Chondrocyte (in vitro differentiated cells): ENCODE results near the gene TMEM17. TPM values are rescaled to one million over a fixed set of nuclear protein-coding genes. Genes with fewer than 3 reads are reported as not detected.
"Not testable (repeated sequence)": the region's sequence is repeated elsewhere in the genome, so short reads cannot be mapped to it uniquely, and the experiment has no call there.

Source experiments
- DNase-seq: peaks from one replicate; pipeline ENCODE4 v3.0.0; 2021; ENCODE audit warnings: mixed read lengths, low spot score
- H3K27ac Mint-ChIP-seq: one replicate; pipeline ENCODE4 v1.8.0; 2021; ENCODE audit warnings: mild to moderate bottlenecking, moderate library complexity, mixed read lengths; ENCODE audit not compliant: unreplicated experiment
- H3K27me3 Mint-ChIP-seq: 2 replicates; pipeline ENCODE4 v1.8.0; 2021; ENCODE audit warnings: low read depth, mixed read lengths
- H3K36me3 Mint-ChIP-seq: 2 replicates; pipeline ENCODE4 v1.8.0; 2021; ENCODE audit warnings: low read depth, mixed read lengths
- H3K4me1 Mint-ChIP-seq: 2 replicates; pipeline ENCODE4 v1.8.0; 2021; ENCODE audit warnings: low read depth, mild to moderate bottlenecking, mixed read lengths
- H3K4me3 Mint-ChIP-seq: one replicate; pipeline ENCODE4 v1.8.0; 2021; ENCODE audit warnings: mild to moderate bottlenecking, moderate library complexity, mixed read lengths; ENCODE audit not compliant: unreplicated experiment
- H3K9me3 Mint-ChIP-seq: 2 replicates; pipeline ENCODE4 v1.8.0; 2021; ENCODE audit warnings: low read depth, mixed read lengths
- total RNA-seq: library from RNA; stranded (reverse); gene quantifications from 3 replicates; pipeline ENCODE4 v1.2.1, GENCODE V29; 2021
- TF ChIP-seq, protein P1 (sequence below): fragments of 200-600 bp; sonication (generic); IDR thresholded peaks from 2 replicates; pipeline ENCODE4 v1.5.0; 2021; ENCODE audit warnings: antibody characterized with exemption, mild to moderate bottlenecking, moderate library complexity

The TMEM17 gene
- total RNA-seq, 1 donor from 2014 or later = 3.8 TPM

DNA sequence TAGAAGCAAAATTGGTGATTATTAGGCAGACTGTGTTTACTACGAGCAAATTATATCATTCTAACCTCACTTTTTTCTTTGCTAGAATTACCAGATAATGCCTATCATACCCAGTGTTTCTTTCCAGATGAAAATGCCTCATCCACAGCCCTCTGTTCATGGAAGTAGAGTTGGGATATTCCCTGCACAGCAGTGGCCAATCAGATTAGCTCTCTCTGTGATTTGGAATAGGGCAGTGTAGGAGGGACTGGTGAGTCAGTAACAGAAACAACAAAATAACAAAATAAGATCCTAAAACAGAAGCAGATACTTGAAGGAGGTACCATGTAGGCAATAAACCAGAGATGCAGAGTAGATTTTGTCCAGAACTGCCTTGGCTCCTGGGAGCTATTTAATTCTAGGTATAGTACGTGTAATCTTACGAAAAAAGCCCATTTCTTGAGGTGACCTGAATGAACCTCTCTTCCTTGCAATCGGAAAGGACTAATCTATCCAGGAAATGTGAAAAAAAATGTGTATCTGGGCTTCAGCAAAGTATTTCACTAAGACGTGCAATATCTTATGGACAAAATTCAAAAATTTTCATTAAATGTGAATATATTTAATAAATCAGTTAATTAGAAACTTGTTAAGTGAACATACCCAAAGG, 18.4 kb upstream of the TMEM17 start:
- no peak overlapping the region for H3K27ac Mint-ChIP-seq
- H3K4me1 Mint-ChIP-seq = peaks cover 8% of the 10 kb centered on the region
- no peaks in the 10 kb centered on the region for H3K36me3 Mint-ChIP-seq
- H3K4me3 Mint-ChIP-seq = no peak overlapping the region
- TF ChIP-seq, protein P1, sequence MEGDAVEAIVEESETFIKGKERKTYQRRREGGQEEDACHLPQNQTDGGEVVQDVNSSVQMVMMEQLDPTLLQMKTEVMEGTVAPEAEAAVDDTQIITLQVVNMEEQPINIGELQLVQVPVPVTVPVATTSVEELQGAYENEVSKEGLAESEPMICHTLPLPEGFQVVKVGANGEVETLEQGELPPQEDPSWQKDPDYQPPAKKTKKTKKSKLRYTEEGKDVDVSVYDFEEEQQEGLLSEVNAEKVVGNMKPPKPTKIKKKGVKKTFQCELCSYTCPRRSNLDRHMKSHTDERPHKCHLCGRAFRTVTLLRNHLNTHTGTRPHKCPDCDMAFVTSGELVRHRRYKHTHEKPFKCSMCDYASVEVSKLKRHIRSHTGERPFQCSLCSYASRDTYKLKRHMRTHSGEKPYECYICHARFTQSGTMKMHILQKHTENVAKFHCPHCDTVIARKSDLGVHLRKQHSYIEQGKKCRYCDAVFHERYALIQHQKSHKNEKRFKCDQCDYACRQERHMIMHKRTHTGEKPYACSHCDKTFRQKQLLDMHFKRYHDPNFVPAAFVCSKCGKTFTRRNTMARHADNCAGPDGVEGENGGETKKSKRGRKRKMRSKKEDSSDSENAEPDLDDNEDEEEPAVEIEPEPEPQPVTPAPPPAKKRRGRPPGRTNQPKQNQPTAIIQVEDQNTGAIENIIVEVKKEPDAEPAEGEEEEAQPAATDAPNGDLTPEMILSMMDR = no peak
- peaks cover 8% of the 10 kb centered on the region for H3K9me3 Mint-ChIP-seq
- no peak for DNase-seq
- no peaks in the 10 kb centered on the region for H3K27me3 Mint-ChIP-seq

DNA sequence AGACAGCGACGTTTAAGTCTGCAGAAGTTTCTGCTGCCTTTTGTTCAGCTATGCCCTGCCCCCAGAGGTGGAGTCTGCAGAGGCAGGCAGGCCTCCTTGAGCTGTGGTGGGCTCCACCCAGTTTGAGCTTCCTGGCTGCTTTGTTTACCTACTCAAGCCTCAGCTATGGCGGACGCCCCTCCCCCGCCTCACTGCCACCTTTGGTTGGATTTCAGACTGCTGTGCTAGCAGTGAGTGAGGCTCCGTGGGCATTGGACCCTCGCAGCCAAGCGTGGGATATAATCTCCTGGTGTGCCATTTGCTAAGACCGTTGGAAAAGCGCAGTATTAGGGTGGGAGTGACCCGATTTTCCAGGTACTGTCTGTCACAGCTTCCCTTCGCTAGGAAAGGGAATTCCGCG, 15.1 kb upstream of the TMEM17 start:
- H3K36me3 Mint-ChIP-seq, H3K27me3 Mint-ChIP-seq, H3K27ac Mint-ChIP-seq, H3K4me1 Mint-ChIP-seq, H3K4me3 Mint-ChIP-seq, DNase-seq: not testable (repeated sequence)
- peaks cover 29% of the 10 kb centered on the region for H3K9me3 Mint-ChIP-seq

- TF ChIP-seq, protein P1 = no peak
- no peaks in the 10 kb centered on the region for H3K4me1 Mint-ChIP-seq
- no peak overlapping the region for H3K4me3 Mint-ChIP-seq
- no peak for DNase-seq
- H3K27me3 Mint-ChIP-seq = no peaks in the 10 kb centered on the region
- no peak overlapping the region for H3K27ac Mint-ChIP-seq
- H3K9me3 Mint-ChIP-seq = peaks cover 7% of the 10 kb centered on the region
- H3K36me3 Mint-ChIP-seq = no peaks in the 10 kb centered on the region
Measured at GRCh38 chr2:62512384-62512783, 6.4 kb upstream of the TMEM17 start.

DNA sequence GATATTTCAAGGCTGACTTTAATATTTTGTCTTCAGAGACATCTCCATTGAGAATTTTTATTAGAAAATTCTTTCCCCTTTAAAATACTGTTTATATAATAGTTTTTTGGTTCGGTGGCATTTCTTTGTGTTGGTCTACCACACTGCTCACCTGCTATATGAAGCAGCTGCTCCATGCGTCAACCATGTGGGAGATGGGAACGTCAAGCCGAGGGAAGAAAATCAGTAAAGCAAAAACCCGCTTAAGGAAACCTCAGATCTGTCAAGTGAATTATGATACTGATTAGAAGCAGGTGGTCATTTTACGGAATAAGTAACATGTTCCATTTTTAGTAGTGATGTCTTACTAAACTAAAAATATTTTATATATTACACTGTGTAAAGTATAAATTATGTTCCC, 5.6 kb upstream of the TMEM17 start:
- no peak overlapping the region for H3K27ac Mint-ChIP-seq
- no peaks in the 10 kb centered on the region for H3K36me3 Mint-ChIP-seq
- no peak for DNase-seq
- peaks cover 3% of the 10 kb centered on the region for H3K4me1 Mint-ChIP-seq
- TF ChIP-seq, protein P1 = no peak
- H3K9me3 Mint-ChIP-seq = no peaks in the 10 kb centered on the region
- no peak overlapping the region for H3K4me3 Mint-ChIP-seq
- no peaks in the 10 kb centered on the region for H3K27me3 Mint-ChIP-seq

DNA sequence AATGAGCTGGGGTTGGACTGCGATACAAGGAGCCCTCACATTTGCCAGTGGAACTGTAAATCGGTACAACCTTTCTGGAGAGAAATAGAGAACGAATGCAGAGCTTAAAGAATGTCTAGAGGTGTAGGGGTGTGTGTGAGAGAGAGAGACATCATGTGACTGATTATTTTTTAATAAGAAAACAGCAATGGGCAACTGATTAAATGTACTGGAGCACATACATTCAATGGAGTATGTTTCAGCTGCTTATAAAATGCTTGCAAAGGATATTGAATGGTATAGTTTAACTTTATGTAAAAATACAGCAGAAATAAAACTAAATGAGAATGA, 391 bp upstream of the TMEM17 start:
- no peaks in the 10 kb centered on the region for H3K36me3 Mint-ChIP-seq
- TF ChIP-seq, protein P1 = no peak
- H3K9me3 Mint-ChIP-seq = no peaks in the 10 kb centered on the region
- H3K4me3 Mint-ChIP-seq = peak overlapping the region; percentile 87
- H3K4me1 Mint-ChIP-seq = peaks cover 17% of the 10 kb centered on the region
- no peaks in the 10 kb centered on the region for H3K27me3 Mint-ChIP-seq
- peak overlapping the region; percentile 89 for H3K27ac Mint-ChIP-seq
- no peak for DNase-seq

GRCh38 chr2:62505109-62505749, 766 bp downstream of the TMEM17 start:
- Mint-ChIP-seq H3K4me1 (peaks cover 17% of the 10 kb centered on the region), H3K36me3 (no peaks in the 10 kb centered on the region)

More at GRCh38 chr2:62505109-62505749, 766 bp downstream of the TMEM17 start:
- H3K4me3 Mint-ChIP-seq = peak overlapping the region; percentile 87
- DNase-seq = no peak
- peak overlapping the region; percentile 87 for H3K27ac Mint-ChIP-seq
- TF ChIP-seq, protein P1 = no peak
- H3K27me3 Mint-ChIP-seq = no peaks in the 10 kb centered on the region
- H3K9me3 Mint-ChIP-seq = no peaks in the 10 kb centered on the region
